GM18517 (cell line): Measurements from ENCODE around the gene TFF2.

ENCODE experiments used
- ATAC-seq: cut with Tn5 transposase; IDR thresholded peaks from one replicate; pipeline ENCODE4 v1.9.1; 2021; ENCODE audit warnings: mild to moderate bottlenecking, moderate library complexity; ENCODE audit not compliant: unreplicated experiment

Gene TFF2

GRCh38 chr21:42324896-42325295, 25.9 kb downstream of the TFF2 start:
- ATAC-seq, result no peak

GRCh38 chr21:42321845-42322244, 28.9 kb downstream of the TFF2 start:
- no peak for ATAC-seq

GRCh38 chr21:42321231-42321630, 29.6 kb downstream of the TFF2 start:
- ATAC-seq, result no peak

GRCh38 chr21:42320791-42321190, 30.0 kb downstream of the TFF2 start:
- ATAC-seq, result no peak

GRCh38 chr21:42319851-42320572, 30.8 kb downstream of the TFF2 start:
- no peak for ATAC-seq

- ATAC-seq, result no peak
Observed at GRCh38 chr21:42319376-42319775, 31.4 kb downstream of the TFF2 start.

GRCh38 chr21:42317826-42318746, 32.7 kb downstream of the TFF2 start:
- ATAC-seq, result no peak

- ATAC-seq, result no peak
Observed at GRCh38 chr21:42317341-42317741, 33.5 kb downstream of the TFF2 start.

GRCh38 chr21:42316891-42317290, 33.9 kb downstream of the TFF2 start:
- no peak for ATAC-seq

- ATAC-seq, result no peak
Observed at GRCh38 chr21:42315296-42315891, 35.4 kb downstream of the TFF2 start, which contains the start of gene TFF3. Gene TFF3, minus strand, starts transcription at chr21:42315409. Its CDS starts 35 bp downstream, at chr21:42315374.

GRCh38 chr21:42314616-42315295, 36.0 kb downstream of the TFF2 start:
- ATAC-seq, result no peak

GRCh38 chr21:42313501-42313969, 37.3 kb downstream of the TFF2 start:
- no peak for ATAC-seq

GRCh38 chr21:42312626-42313104, 38.1 kb downstream of the TFF2 start:
- ATAC-seq, result no peak

GRCh38 chr21:42311816-42312625, 38.8 kb downstream of the TFF2 start:
- no peak for ATAC-seq

GRCh38 chr21:42311160-42311559, 39.6 kb downstream of the TFF2 start:
- ATAC-seq, result no peak

GRCh38 chr21:42310411-42311001, 40.3 kb downstream of the TFF2 start:
- no peak for ATAC-seq

- ATAC-seq, result no peak
Observed at GRCh38 chr21:42309753-42310213, 41.0 kb downstream of the TFF2 start.

- no peak for ATAC-seq
Observed at GRCh38 chr21:42308914-42309752, 41.7 kb downstream of the TFF2 start.
